ENCODE results near the gene SPOCK3. TPM values are rescaled to one million over a fixed set of nuclear protein-coding genes. Genes with fewer than 3 reads are reported as not detected.

The SPOCK3 gene
- total RNA-seq, 2 donors from 2014 or later, result 21.1 to 22.5 TPM

DNA sequence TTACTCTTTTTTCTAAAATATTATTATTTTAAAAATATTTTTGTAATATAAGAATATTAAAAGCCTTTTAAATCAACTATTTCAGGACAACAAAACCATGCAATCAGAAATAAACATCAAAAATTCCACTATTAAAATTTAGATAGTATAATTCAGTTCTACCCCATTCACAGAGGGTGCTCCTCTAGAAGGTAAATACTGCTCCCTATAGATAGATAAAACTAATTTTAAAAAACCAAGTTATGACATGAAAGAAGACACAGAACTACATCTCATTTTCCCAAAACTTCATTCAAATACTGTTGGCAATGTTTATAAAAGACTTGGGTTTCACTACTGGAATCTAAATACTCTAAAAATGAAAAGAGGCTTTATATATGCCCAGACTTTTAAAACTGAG lies 219.3 kb downstream of the SPOCK3 start:
- Histone ChIP-seq H3K4me1 (ENCODE audit: control insufficient read depth, insufficient read depth, low read length) (no peaks in the 10 kb centered on the region), H3K9ac (ENCODE audit: extremely low read depth, low read length, poor library complexity, severe bottlenecking) (no peak overlapping the region), H3K4me3 (ENCODE audit: low read length) (no peak overlapping the region), H3K27ac (ENCODE audit: low read depth, low read length) (no peak overlapping the region), H3K9me3 (ENCODE audit: control insufficient read depth, low read length) (no peaks in the 10 kb centered on the region), H3K27me3 (ENCODE audit: control insufficient read depth, insufficient read depth, low read length, poor library complexity, severe bottlenecking) (no peaks in the 10 kb centered on the region), H3K36me3 (ENCODE audit: control insufficient read depth, insufficient read depth, low read length) (no peaks in the 10 kb centered on the region)
- no peak for DNase-seq
- Mint-ChIP-seq H3K27ac (no peak overlapping the region), H3K9me3 (no peaks in the 10 kb centered on the region), H3K27me3 (ENCODE audit: insufficient read depth) (no peaks in the 10 kb centered on the region), H3K4me1 (no peaks in the 10 kb centered on the region), H3K36me3 (ENCODE audit: low read depth) (no peaks in the 10 kb centered on the region), H3K4me3 (no peak overlapping the region)
- TF ChIP-seq CTCF (conservative IDR thresholded peaks at IDR 0.05), result no peak

DNA sequence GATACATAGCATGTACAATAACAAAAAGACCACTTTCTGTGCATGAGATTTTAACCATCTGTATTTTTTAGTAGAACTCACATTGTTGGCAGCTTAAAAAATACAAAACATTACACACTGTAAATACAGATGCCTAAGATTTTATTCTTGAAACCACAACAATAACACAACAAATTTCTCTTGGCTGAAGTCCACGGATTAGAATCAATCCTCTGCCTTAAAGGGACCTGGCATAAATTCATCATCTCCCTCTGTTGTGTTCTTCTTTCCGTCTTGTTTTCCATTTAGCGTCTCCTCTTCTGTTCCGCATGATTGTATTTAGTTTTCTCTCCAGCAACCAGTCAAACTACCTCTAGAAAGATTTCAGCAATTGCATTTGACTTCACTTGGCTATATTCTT lies 231.0 kb downstream of the SPOCK3 start:
- 89 to 95% methylated on average over 4 of the region's 4 CpGs for WGBS, 2 experiments (ENCODE audit: insufficient coverage in 1 of 2, insufficient read length in 1 of 2)
- H3K36me3 ChIP-seq (ENCODE audit: control insufficient read depth, insufficient read depth, low read length), result no peaks in the 10 kb centered on the region
- no peak overlapping the region for H3K27ac ChIP-seq (ENCODE audit: low read depth, low read length)
- no peaks in the 10 kb centered on the region for H3K9me3 ChIP-seq (ENCODE audit: control insufficient read depth, low read length)
- peaks cover 13% of the 10 kb centered on the region for H3K27me3 Mint-ChIP-seq (ENCODE audit: insufficient read depth)
- no peak for DNase-seq
- H3K27ac Mint-ChIP-seq, result no peak overlapping the region
- H3K4me1 Mint-ChIP-seq, result no peaks in the 10 kb centered on the region
- no peak for TF ChIP-seq CTCF (conservative IDR thresholded peaks at IDR 0.05)
- no peaks in the 10 kb centered on the region for H3K36me3 Mint-ChIP-seq (ENCODE audit: low read depth)
- no peaks in the 10 kb centered on the region for H3K4me1 ChIP-seq (ENCODE audit: control insufficient read depth, insufficient read depth, low read length)
- no peak overlapping the region for H3K4me3 ChIP-seq (ENCODE audit: low read length)
- H3K4me3 Mint-ChIP-seq, result no peak overlapping the region
- no peaks in the 10 kb centered on the region for H3K9me3 Mint-ChIP-seq
- no peak overlapping the region for H3K9ac ChIP-seq (ENCODE audit: extremely low read depth, low read length, poor library complexity, severe bottlenecking)
- peaks cover 6% of the 10 kb centered on the region for H3K27me3 ChIP-seq (ENCODE audit: control insufficient read depth, insufficient read depth, low read length, poor library complexity, severe bottlenecking)

- no peak overlapping the region for H3K4me3 Mint-ChIP-seq
- H3K9me3 Mint-ChIP-seq, result no peaks in the 10 kb centered on the region
Observed at GRCh38 chr4:167000141-167000852, 234.0 kb downstream of the SPOCK3 start.

More at GRCh38 chr4:167000141-167000852, 234.0 kb downstream of the SPOCK3 start:
- Mint-ChIP-seq H3K4me1 (peaks cover 5% of the 10 kb centered on the region), H3K27me3 (ENCODE audit: insufficient read depth) (peaks cover 29% of the 10 kb centered on the region), H3K36me3 (ENCODE audit: low read depth) (no peaks in the 10 kb centered on the region), H3K27ac (no peak overlapping the region)
- H3K36me3 ChIP-seq (ENCODE audit: control insufficient read depth, insufficient read depth, low read length), result no peaks in the 10 kb centered on the region
- no peak for TF ChIP-seq CTCF (conservative IDR thresholded peaks at IDR 0.05)
- H3K4me1 ChIP-seq (ENCODE audit: control insufficient read depth, insufficient read depth, low read length), result no peaks in the 10 kb centered on the region
- H3K4me3 ChIP-seq (ENCODE audit: low read length), result no peak overlapping the region
- H3K27ac ChIP-seq (ENCODE audit: low read depth, low read length), result no peak overlapping the region
- DNase-seq, result no peak
- peaks cover 12% of the 10 kb centered on the region for H3K27me3 ChIP-seq (ENCODE audit: control insufficient read depth, insufficient read depth, low read length, poor library complexity, severe bottlenecking)
- no peak overlapping the region for H3K9ac ChIP-seq (ENCODE audit: extremely low read depth, low read length, poor library complexity, severe bottlenecking)
- H3K9me3 ChIP-seq (ENCODE audit: control insufficient read depth, low read length), result no peaks in the 10 kb centered on the region
- 95 to 96% methylated on average over 3 to 4 of the region's 4 CpGs for WGBS, 2 experiments (ENCODE audit: insufficient coverage in 1 of 2, insufficient read length in 1 of 2)
